Gastrocnemius medialis (tissue), 4 donors: Measurements from ENCODE around the gene RNF223.

Source experiments
- POLR2A ChIP-seq, 2 donors: fragments of 450-650 bp; IDR thresholded peaks; one replicate each; pipeline ENCODE4 v1.6.1; 2017; ENCODE audit warnings: antibody characterized with exemption in 2 of 2, mild to moderate bottlenecking in 2 of 2, moderate library complexity in 2 of 2
- TF ChIP-seq, protein P1 (sequence below), 5 experiments: fragments of 450-650 bp in 3 of 5; fragments of 200-600 bp in 2 of 5; sonication (generic) in 2 of 5; IDR thresholded peaks in 4 of 5; conservative IDR thresholded peaks in 1 of 5; 1 replicate in 4 of 5; 2 replicates in 1 of 5; pipeline ENCODE4 v1.5.1; 2016 to 2019; ENCODE audit warnings: antibody characterized with exemption in 5 of 5, mild to moderate bottlenecking in 3 of 5, moderate library complexity in 3 of 5

DNA sequence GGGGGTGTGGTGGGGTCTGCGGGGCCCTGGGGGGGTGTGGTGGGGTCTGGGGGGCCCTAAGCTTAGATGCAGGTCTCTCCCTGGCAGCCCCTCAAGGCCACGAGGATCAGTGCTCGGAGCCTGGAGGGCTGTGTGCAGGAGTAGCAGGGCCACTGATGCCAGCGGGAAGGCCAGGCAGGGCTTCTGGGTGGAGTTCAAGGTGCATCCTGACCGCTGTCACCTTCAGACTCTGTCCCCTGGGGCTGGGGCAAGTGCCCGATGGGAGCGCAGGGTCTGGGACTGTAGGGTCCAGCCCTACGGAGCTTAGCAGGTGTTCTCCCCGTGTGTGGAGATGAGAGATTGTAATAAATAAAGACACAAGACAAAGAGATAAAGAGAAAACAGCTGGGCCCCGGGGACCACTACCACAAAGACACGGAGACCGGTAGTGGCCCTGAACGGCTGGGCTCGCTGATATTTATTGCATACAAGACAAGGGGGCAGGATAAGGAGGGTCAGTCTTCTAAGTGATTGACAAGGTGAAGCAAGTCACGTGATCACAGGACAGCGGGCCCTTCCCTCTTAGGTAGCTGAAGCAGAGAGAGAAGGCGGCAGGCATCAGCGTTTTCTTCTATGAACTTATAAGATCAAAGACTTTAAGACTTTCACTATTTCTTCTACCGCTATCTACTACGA lies 8.7 kb downstream of the RNF223 start:
- TF ChIP-seq, protein P1, sequence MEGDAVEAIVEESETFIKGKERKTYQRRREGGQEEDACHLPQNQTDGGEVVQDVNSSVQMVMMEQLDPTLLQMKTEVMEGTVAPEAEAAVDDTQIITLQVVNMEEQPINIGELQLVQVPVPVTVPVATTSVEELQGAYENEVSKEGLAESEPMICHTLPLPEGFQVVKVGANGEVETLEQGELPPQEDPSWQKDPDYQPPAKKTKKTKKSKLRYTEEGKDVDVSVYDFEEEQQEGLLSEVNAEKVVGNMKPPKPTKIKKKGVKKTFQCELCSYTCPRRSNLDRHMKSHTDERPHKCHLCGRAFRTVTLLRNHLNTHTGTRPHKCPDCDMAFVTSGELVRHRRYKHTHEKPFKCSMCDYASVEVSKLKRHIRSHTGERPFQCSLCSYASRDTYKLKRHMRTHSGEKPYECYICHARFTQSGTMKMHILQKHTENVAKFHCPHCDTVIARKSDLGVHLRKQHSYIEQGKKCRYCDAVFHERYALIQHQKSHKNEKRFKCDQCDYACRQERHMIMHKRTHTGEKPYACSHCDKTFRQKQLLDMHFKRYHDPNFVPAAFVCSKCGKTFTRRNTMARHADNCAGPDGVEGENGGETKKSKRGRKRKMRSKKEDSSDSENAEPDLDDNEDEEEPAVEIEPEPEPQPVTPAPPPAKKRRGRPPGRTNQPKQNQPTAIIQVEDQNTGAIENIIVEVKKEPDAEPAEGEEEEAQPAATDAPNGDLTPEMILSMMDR (IDR thresholded peaks at IDR 0.05 in 4 of 5, conservative IDR thresholded peaks at IDR 0.05 in 1 of 5) = no peak
- TF ChIP-seq POLR2A (IDR thresholded peaks at IDR 0.05) = no peak
